ENCODE data around the gene SYT6.

Gene SYT6, protein sequence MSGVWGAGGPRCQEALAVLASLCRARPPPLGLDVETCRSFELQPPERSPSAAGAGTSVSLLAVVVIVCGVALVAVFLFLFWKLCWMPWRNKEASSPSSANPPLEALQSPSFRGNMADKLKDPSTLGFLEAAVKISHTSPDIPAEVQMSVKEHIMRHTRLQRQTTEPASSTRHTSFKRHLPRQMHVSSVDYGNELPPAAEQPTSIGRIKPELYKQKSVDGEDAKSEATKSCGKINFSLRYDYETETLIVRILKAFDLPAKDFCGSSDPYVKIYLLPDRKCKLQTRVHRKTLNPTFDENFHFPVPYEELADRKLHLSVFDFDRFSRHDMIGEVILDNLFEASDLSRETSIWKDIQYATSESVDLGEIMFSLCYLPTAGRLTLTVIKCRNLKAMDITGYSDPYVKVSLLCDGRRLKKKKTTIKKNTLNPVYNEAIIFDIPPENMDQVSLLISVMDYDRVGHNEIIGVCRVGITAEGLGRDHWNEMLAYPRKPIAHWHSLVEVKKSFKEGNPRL

DNA sequence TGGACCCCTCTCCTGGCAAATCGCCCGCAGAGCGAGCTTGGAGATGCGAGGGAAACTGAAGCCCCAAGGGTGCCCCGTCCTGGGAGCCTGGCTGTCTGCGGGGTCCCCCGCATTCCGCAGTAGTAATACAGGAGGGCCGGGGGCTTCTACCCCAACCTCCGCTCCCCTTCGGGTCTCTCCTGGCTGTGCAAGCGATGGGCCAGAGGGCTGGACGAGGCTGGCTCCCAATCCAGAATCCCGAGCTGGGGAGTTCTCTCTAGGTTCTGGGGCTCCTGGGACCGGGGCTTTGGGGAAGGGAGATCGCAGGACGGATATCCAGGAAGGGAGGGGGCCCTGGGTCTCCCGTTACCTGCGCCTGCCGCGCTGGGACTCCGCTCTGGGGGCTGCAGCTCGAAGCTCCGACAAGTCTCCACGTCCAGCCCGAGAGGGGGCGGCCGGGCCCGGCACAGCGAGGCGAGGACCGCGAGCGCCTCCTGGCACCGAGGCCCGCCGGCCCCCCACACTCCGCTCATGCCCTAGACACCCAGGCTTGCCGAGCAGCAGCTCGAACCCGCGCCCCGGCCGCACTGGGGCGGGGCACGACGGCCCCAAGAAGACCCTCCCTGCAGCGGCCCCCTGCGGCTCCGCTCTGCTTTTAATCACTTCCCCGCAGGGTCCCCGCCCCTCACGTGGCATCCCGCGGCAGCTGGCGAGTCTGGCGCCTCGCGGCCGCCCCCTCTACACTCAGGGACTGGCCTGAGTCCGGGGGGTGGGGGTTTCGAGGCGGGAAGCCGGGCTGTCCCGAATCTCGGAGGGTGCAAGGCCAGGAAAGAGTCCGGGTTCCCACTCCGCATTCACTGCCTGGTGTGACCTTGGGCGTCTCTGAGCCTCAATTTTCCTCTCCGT, at the start of gene SYT6:
TSS of gene SYT6 (minus strand) at position 609 of the 885 bp plus-strand sequence. CDS start at position 512, 97 bp downstream.
- no peak for DNase-seq

DNA sequence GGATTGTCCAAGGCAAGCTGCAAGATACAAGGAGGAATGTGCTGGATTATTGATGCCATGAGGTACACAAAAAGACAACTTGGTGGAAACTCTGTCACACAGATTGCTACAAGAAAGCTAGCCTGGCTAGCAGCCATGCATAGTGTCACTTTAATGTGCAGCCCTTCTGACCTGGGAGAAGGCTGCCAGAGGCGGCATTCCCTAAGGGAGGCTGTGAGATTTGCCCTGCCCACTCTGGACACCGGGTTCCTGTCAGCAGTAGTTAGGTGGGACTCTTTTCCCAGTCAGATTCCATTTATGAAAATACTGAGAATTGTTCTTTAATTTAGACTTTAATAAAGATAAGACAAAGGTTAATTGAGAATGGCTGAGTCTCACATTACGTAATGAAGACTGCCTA, 47.8 kb upstream of the SYT6 start:
- DNase-seq, result no peak

DNA sequence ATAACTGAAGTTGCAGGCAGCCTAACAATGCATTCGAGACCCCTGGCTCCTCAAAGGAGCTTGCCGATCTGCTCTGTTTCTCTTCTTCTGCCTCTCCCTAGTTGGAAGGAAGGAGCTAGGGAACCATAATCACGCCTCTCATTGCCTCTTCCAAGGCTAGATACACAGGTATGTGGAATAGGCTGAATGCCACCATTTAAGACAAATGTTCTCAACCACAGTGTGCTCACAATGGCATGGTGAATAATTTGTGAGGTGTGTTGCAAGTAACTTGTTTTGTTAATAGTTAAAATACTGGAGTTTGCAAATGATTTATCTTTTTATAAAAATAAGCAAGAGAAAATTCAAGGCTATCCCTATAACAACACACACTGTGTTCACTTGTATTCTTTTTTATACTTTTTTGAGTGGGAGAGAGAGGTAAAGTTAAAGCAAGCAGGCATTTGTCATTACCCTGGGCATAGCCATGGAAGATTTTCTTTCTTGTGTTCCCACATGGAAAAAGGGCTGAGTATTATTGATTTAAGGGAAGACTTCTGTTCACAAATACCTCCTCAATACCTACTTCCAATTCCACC, 45.4 kb upstream of the SYT6 start:
- no peak for DNase-seq

DNA sequence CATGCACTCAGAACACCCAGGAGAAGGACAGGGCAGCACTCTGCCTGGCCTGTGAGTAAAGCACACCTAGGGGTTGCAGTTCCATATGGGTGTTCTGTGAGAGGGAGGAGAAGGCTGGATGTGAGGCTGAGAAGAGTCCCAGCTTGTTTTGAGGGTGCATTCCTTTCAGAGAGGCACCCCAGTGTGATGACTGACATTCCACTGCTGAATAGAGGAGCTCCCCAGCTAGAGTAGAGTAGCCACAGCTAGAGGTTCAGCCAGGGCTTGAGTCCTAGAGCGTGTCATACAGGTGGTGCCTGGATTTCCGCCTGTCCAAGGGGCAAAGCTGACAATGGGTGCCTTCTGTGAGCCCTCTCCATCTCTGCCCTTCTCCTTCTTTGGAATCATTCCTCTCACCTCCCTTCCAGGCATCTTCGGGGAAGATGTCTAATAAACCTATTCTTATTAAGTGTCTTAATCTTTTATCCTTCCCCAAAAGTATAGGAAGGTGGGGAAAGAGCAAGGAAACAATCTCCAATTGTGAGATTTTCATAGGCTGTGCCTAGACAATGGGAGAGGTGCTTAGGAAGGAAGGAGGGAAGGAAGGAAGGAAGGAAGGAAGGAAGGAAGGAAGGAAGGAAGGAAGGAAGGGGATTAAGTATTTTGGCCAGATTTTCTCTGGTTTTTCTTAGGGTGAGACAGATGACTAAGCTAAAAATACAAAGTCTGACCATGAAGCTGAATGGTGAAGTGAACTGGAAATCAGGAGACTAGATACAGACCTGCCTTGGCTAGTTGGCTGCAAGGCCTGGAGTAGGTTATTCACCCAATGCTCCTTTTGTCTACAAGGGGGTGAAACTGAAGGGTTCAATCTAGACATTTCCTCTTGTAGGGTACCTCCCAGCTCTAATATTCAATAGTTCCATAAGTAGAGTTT, 43.6 kb upstream of the SYT6 start:
- no peak for DNase-seq

DNA sequence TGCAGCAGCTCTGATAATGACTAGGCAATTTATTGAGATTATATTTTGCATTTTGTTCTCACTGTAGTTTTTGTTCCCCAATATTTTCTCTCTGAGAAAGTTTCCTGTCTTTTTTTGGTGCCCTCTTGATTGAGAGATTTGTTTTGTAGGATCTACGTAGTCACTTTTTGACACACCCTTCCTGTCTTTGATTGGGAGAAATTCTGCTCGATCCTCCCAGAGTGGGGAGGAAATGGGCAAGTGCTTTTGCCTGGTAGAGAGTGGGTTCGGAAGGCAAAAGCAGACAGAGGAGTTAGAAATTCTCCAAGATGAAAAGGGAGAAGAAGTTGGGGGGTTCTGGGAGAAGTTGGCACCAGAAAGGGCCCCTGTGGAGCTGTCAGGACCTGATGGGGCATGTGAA, 42.1 kb upstream of the SYT6 start:
- DNase-seq, result no peak

DNA sequence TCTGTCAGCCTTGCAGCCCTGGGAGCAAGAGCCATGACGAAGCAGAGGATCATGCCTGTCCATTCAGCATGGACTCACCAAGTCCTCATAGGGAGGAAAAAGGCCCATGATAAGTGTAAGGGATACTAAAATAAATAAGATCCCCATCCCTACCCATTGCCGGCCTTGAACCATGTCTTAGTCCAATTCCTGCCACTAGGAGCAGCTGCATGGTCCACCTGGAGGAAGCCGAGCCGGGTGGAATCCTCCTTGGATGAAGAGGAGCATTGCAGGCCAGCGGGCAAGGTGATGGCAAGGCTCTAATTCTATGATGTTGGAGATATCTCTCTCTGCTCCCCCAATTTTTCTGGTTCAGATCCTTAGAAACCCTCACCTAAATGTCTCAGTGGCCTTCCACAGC, 38.7 kb upstream of the SYT6 start:
- DNase-seq, result no peak

DNA sequence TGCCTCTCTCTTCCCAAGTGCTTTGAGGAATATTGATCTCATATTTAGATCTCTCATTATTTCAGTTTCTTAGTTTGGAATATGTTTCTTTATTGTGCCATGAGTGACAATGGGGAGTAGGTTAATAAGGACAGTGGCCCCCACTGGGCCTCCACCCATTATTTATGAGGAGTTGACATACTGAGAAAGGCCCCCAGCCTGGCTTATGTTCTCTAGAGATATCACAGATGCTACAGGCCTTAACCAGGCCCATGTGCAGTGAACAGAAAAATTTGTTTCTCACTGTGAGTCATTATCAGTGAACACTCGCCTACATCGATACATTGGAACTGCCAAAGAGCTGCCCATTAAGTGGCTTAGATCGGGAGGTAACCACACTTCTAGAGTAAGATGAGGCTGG, 35.7 kb upstream of the SYT6 start:
- DNase-seq, result no peak

DNA sequence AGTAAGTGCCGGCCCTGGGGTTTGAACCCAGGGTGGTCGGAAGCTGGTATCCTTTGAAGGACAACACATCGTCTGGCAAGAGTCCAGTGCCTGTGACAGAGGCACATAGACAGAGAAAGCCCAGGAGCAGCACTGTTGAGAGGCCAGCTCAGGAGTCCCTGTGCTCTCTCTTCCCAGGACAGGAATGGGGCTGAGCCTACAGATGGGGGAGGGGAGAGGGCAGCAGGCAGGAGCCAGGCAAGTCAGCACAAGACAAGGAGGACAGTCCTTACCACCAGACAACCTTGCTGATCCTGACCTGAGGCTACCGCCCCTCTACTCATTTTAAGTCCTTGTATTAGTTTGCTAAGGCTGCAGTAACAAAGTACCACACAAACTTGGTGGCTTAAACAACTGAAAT, 27.7 kb upstream of the SYT6 start:
- DNase-seq, result no peak

DNA sequence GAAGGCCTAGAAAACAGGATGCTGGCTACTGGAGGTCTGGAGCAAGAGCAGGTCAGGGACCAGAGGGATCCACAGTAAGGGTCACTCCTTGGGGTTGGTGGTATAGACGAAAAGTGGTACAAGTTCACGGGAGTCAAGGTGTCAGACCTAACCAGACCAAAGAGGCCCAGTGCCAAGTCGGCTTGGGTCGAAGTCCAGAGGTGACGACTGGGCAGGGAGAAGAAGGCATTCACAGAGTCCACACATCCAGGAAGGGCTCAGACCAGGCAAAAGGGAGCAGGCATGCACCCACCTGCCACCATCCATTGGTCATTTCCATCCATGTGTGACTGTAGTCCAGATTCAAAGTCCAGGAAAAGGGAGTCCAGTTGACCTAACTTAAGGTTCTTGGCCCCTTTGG, 27.1 kb upstream of the SYT6 start:
- no peak for DNase-seq

DNA sequence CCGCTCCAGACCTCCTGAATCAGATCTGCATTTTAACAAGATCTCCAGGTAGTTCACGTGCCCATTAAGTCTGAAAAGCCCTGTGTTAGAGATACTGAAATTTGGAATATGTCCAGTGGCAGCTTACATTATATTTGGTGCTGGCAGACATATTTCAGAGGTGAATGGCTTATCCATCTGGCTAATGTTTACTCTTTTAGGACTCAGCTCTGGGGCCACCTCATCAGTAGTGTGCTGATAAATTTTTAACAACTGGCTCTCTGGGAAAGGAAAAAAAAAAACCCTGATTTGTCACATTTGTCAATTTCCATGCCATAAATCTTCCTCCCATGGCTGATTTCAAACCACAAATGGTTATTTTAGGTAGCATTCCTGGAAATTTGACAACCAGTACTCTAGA, 25.3 kb upstream of the SYT6 start:
- DNase-seq, result no peak

DNA sequence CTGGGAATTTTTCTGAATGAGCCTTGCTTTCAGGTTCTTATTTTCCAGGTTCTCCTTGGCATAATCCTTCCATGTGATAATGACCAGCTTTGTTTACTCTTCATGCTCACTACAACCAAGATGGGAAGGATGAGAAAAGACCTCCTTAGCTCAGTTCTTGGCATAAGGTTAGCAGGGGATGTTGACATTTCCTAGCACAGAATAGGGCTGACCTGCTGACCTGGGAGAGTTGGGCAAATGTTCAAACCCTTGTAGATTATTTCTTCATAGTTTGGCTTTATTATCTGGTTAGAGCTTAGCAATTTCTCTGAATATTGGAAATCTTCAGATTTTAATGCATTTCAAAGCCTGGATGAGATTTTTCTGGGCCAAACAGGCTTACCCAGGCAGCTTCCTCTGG, 23.6 kb upstream of the SYT6 start:
- no peak for DNase-seq

DNA sequence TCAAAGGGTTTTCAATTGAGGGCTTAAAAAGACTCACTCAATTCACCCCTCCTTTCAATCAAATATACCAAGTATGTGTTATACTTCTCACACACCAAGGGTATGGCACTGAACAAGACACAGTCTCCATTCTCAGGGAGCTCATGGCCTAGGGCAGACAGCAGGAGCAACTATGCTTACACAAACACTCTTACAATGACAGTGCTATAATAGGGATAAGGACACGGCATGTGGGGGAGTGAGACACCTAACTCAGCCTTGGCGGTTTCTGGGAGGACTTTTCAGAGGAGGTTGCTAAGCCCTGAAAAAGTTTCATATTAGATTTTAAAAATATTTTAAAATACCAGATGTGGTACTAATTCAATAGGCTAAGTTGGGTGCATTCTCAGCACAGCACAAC, 22.7 kb upstream of the SYT6 start:
- no peak for DNase-seq

DNA sequence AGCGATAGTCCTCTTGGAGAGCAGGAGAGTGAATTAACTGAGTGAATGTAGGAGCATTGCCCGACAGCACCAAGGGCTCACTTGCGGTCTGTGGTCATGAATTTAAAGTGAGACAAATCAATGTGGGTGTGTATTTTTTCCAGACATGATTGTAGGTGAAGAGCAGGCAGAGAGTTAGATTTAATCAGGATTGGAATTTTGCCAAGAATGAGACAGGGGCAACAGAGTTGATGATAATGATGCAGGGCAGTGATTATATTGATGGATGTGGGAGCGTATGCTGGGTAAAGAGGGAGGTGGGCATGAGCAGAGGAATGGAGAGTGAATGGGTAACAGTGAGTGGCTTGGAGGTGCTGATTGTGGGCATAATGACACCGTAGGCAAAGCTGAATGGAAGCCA, 20.0 kb upstream of the SYT6 start:
- no peak for DNase-seq

DNA sequence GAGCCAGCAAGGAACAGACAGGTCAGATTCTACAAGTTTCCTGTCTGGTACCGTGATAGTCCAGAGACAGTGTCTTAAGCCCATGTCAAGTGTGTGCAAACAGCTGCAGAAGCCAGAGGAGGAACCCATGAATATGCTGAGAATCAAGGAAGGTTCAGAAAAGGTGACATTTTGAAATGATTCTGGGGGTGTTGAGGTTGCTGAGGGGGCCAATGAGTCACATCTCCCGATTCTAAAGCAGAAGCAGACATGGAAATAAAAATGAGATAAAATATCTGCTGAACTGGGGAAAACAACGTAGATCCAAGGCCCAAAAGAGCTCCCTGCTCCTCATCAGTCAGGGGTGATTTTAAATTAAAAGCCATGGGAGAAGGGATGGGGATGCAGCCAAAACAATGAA, 15.8 kb upstream of the SYT6 start:
- DNase-seq, result no peak

DNA sequence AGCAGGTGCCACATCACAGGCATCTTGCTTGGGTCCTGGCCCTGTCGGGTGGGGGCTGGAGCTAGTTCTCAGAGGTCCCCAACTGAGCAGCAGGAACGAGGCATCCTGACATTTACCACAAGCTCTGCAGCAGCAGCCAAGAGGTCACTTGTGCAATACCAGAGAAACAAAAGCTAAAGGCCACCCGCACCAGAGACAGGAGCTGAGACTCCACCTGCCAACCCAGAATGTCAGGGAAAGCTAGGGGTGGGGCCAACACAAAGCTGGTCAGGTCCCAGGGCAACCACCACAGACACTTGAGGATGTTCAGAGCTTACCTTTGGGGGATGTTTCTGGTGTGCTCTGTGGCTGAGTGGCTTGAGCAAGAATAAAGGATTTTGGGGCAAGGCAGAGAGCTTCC, 13.6 kb upstream of the SYT6 start:
- no peak for DNase-seq

DNA sequence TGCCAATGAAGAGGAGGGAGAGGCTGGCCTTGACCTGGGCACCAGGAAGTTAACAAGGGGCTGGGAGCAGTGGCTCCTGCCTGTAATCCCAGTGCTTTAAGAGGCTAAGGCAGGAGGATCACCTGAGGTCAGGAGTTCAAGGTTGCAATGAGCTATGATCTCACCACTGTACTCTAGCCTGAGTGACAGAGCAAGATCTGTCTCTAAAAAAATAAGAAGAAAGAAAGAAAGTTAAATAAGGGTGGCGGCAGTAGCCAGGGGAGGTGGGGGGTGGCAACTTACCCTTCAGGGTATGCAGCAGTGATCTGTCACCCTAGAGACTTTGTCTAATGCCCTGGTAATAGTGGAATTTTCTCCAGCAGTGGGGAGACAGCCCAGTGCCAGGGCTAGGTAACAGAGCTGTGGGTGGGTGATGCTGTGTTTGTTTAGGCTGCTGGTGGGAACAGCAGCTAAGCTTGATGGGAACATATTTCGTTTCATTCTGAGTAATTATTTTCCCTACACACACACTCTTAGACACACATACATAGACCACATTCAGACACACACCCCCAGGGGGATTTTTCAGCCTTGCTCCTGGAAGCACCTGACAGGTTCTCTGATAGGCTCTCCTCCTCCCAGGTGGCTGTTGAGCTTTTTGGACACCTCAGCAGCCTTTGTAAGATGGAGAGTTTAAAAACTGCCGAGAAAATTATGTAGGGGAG, 11.3 kb upstream of the SYT6 start:
- DNase-seq, result no peak

DNA sequence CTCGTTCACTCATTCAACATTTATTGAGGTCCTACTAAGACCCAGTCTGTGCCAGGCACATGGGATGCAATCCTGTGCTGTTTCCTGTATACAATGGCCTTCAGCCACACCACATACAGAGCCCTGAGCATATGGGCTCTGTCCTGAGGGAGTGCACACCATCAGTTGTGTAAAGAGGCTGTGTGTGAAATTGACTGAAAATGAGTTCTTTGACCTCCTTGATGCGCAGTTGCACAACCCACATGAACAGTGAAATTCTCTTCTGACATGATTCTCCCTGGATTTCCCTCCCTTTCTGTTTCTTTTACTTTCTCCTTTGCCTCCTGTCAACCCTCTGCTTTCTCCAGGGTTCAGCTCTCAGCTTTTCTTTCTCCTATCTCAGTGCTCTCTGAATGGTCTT, 6.3 kb upstream of the SYT6 start:
- no peak for DNase-seq

DNA sequence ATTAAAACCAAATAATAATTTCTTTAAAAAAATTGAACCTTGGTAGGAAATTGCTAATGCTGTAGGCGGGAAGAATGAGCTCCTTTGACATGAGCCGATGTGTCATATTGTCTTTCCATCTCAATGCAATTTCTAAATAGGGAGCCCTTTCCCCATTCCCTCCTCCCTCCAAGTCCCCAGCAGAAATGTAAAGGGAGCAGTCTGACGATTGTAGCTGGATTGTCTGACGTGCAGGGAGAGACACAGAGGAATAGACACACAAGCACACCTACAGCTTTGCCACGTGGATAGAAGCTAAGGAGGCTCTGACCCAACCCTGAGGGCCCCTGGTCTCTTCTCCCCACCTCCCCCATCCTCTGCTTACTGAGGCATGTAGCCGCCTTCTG, 3.6 kb upstream of the SYT6 start:
- DNase-seq, result no peak

DNA sequence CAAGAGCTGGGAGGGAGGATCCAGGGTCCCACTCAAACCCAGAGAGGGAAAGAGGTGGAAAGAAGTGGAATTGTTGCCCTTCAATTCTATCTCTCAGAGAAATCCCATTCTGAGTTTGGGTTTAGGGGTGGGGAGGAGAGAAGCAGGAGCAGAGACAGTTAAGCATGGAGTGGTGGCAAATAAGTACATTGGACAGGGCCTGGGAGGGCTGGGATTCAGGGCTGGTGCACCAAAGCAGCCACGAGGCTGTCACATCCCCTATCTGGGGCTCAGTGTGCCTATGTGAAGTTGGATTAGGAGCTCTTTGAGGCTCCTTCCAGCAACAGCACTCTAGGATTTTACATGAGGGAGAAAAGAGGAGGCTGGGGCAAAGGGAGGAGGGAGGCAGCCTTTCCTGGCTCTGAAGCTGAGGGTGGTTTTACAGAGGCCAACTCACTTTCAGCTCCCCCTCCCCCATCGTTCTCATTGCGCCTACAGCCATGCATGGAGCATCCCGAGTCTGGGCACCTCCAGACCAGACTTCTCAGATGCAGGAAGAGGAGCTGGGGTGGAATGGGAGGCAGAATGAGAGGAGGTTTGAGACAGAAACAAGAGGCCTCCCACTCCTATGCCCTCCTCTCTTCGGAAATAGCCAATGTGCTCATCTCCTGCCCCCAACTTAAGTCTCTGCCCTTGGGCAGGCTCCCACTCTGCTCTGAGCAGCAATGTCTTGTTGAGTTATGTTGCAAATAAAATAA, 3.0 kb upstream of the SYT6 start:
- no peak for DNase-seq

DNA sequence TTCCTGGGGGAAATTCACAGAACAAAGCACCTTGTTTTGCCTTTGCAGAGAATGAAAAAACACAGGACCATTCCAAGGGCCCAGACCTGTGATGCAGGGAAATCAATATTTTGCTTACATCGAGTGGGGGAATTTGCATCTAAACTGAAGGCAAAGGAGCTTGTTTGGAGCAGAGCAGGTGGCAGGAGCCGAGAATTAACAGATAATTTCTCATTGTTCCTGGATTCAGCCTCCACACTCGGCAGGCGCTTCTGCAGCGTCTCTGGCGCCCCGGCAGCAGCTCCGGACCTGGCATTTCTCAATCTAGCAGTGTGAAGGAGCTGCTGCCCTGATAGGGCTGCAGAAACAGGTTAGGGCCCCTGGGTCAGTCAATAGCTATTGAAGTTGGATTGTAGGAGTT, 2.0 kb upstream of the SYT6 start:
- DNase-seq, result no peak

DNA sequence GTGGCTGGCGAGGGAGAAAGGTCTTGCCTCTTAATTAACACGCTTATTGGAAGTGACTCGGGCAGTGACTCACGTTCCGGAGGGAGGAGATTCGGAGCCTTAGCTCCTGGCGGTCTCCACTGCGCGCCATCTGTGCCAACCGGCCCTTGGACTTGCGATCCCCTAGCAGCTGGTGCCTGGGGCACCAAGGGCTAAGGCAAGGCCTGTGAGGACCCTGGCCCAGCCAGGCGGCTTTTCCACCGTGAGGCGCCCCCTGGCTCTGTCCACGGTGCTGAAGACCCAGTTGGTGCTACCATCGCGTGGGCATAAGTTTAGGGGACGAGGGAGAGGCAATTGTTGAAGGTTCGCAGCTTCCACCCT, 1.3 kb upstream of the SYT6 start:
- no peak for DNase-seq
